ENCODE results near the gene CMSS1.

The CMSS1 gene

GRCh38 chr3:99943931-99944761 is 126.5 kb downstream of the CMSS1 start:
- DNase-seq = no peak

GRCh38 chr3:99945328-99945995 is 127.8 kb downstream of the CMSS1 start:
- DNase-seq = no peak

- no peak for DNase-seq
Measured at GRCh38 chr3:99947356-99947755, 129.7 kb downstream of the CMSS1 start.

GRCh38 chr3:99948467-99949089 is 130.9 kb downstream of the CMSS1 start:
- no peak for DNase-seq

- DNase-seq = no peak
Measured at GRCh38 chr3:99949956-99950670, 132.5 kb downstream of the CMSS1 start.

GRCh38 chr3:99950921-99951320 is 133.3 kb downstream of the CMSS1 start:
- no peak for DNase-seq

- no peak for DNase-seq
Measured at GRCh38 chr3:99951701-99952100, 134.0 kb downstream of the CMSS1 start.

GRCh38 chr3:99952306-99952705 is 134.6 kb downstream of the CMSS1 start:
- no peak for DNase-seq

GRCh38 chr3:99953596-99953995 is 135.9 kb downstream of the CMSS1 start:
- no peak for DNase-seq

- no peak for DNase-seq
Measured at GRCh38 chr3:99954914-99955644, 137.4 kb downstream of the CMSS1 start.

GRCh38 chr3:99955773-99956562 is 138.3 kb downstream of the CMSS1 start:
- DNase-seq = no peak

GRCh38 chr3:99957151-99957796 is 139.6 kb downstream of the CMSS1 start:
- DNase-seq = no peak

- DNase-seq = no peak
Measured at GRCh38 chr3:99958222-99958912, 140.7 kb downstream of the CMSS1 start.

GRCh38 chr3:99960123-99960878 is 142.6 kb downstream of the CMSS1 start:
- DNase-seq = no peak

GRCh38 chr3:99960941-99961340 is 143.3 kb downstream of the CMSS1 start:
- no peak for DNase-seq

- DNase-seq = no peak
Measured at GRCh38 chr3:99961756-99962515, 144.3 kb downstream of the CMSS1 start.

- DNase-seq = no peak
Measured at GRCh38 chr3:99962703-99963102, 145.0 kb downstream of the CMSS1 start.

- DNase-seq = no peak
Measured at GRCh38 chr3:99965077-99965476, 147.4 kb downstream of the CMSS1 start.

Data from activated effector memory CD4-positive, alpha-beta T cell treated with anti-CD3 and anti-CD28 coated beads, Interleukin-2, amount 50 U/mL, for 16 hours (primary cell).